Neural crest cell (in vitro differentiated cells): ENCODE measurements around the gene SLC22A5. TPM values are rescaled to one million over a fixed set of nuclear protein-coding genes. Genes with fewer than 3 reads are reported as not detected.
A peak's percentile ranks its signal among the peaks of the same experiment; 100 is the strongest.

Experiments
- DNase-seq: peaks from one replicate; pipeline ENCODE4 v3.0.0; 2021; ENCODE audit warnings: low read depth, mixed read lengths, low spot score
- H3K27ac Mint-ChIP-seq: one replicate; pipeline ENCODE4 v1.8.0; 2021; ENCODE audit warnings: mild to moderate bottlenecking, mixed read lengths; ENCODE audit not compliant: unreplicated experiment
- H3K27me3 Mint-ChIP-seq: 2 replicates; pipeline ENCODE4 v1.8.0; 2021; ENCODE audit warnings: low read depth, mild to moderate bottlenecking, mixed read lengths
- H3K36me3 Mint-ChIP-seq: 2 replicates; pipeline ENCODE4 v1.8.0; 2021; ENCODE audit warnings: low read depth, mild to moderate bottlenecking, mixed read lengths
- H3K4me1 Mint-ChIP-seq: 2 replicates; pipeline ENCODE4 v1.8.0; 2021; ENCODE audit warnings: mixed read lengths
- H3K4me3 Mint-ChIP-seq: one replicate; pipeline ENCODE4 v1.8.0; 2021; ENCODE audit warnings: mild to moderate bottlenecking, mixed read lengths
- H3K9me3 Mint-ChIP-seq: 2 replicates; pipeline ENCODE4 v1.8.0; 2021; ENCODE audit warnings: mixed read lengths
- total RNA-seq: library from RNA; stranded (reverse); gene quantifications from 2 replicates; pipeline ENCODE4 v1.2.1, GENCODE V29; 2021
- TF ChIP-seq, protein P1 (sequence below): fragments of 200-600 bp; sonication (generic); conservative IDR thresholded peaks from 2 replicates; pipeline ENCODE4 v1.5.0; 2021; ENCODE audit warnings: antibody characterized with exemption, mild to moderate bottlenecking

The SLC22A5 gene
- total RNA-seq, 1 donor from 2014 or later = 5.6 TPM

GRCh38 chr5:132384506-132385050 lies 15.1 kb downstream of the SLC22A5 start:
- TF ChIP-seq, protein P1, sequence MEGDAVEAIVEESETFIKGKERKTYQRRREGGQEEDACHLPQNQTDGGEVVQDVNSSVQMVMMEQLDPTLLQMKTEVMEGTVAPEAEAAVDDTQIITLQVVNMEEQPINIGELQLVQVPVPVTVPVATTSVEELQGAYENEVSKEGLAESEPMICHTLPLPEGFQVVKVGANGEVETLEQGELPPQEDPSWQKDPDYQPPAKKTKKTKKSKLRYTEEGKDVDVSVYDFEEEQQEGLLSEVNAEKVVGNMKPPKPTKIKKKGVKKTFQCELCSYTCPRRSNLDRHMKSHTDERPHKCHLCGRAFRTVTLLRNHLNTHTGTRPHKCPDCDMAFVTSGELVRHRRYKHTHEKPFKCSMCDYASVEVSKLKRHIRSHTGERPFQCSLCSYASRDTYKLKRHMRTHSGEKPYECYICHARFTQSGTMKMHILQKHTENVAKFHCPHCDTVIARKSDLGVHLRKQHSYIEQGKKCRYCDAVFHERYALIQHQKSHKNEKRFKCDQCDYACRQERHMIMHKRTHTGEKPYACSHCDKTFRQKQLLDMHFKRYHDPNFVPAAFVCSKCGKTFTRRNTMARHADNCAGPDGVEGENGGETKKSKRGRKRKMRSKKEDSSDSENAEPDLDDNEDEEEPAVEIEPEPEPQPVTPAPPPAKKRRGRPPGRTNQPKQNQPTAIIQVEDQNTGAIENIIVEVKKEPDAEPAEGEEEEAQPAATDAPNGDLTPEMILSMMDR = no peak
- H3K36me3 Mint-ChIP-seq = no peaks in the 10 kb centered on the region
- H3K27me3 Mint-ChIP-seq = no peaks in the 10 kb centered on the region
- no peaks in the 10 kb centered on the region for H3K4me1 Mint-ChIP-seq
- H3K27ac Mint-ChIP-seq = no peak overlapping the region
- no peaks in the 10 kb centered on the region for H3K9me3 Mint-ChIP-seq
- no peak overlapping the region for H3K4me3 Mint-ChIP-seq
- no peak for DNase-seq

DNA sequence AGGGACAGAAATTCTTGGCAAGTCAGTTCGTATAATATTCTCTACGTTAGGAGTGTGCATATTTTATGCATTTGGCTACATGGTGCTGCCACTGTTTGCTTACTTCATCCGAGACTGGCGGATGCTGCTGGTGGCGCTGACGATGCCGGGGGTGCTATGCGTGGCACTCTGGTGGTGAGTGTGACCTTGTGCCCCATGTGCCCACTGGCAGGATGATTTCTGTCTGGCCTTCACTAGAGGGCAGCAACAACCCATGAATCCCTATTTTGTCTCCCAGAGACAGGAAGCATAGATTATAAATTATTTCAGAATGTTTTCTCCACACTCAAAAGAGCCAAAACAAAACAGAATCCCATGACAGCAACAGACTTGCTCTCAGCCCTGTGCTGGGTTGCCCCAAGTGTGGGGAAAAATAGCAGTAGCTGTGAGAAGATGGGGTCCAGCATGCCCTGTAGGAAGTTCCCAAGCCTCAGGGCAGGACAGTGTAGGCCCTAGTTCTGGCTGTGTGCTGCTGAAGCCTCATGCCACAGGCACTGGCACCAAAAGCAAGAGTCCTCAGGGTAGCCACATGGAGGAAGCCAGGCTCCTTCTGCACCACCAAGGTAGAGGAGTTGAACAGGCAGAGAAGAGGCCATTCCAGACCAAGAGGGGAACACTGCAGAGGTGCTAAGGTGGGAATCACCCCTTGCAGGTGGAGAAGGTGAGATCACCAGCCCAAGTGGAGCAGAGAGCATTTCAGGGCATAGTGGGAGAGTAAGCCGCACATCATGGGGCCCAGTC lies 16.0 kb downstream of the SLC22A5 start:
- Mint-ChIP-seq H3K36me3 (no peaks in the 10 kb centered on the region), H3K27me3 (no peaks in the 10 kb centered on the region), H3K4me3 (no peak overlapping the region), H3K27ac (no peak overlapping the region), H3K9me3 (no peaks in the 10 kb centered on the region), H3K4me1 (no peaks in the 10 kb centered on the region)
- DNase-seq = peak; percentile 21
- TF ChIP-seq, protein P1 = peak; percentile 69

- H3K4me1 Mint-ChIP-seq = no peaks in the 10 kb centered on the region
- H3K4me3 Mint-ChIP-seq = no peak overlapping the region
- DNase-seq = peak; percentile 26
- H3K36me3 Mint-ChIP-seq = no peaks in the 10 kb centered on the region
- TF ChIP-seq, protein P1 = peak; percentile 75
- H3K9me3 Mint-ChIP-seq = no peaks in the 10 kb centered on the region
- no peaks in the 10 kb centered on the region for H3K27me3 Mint-ChIP-seq
- no peak overlapping the region for H3K27ac Mint-ChIP-seq
Measured at GRCh38 chr5:132386644-132387286, 17.3 kb downstream of the SLC22A5 start.

- peak overlapping the region; percentile 79 for H3K27ac Mint-ChIP-seq
- H3K36me3 Mint-ChIP-seq = no peaks in the 10 kb centered on the region
- DNase-seq = no peak
- no peaks in the 10 kb centered on the region for H3K4me1 Mint-ChIP-seq
- TF ChIP-seq, protein P1 = no peak
- no peaks in the 10 kb centered on the region for H3K9me3 Mint-ChIP-seq
- no peak overlapping the region for H3K4me3 Mint-ChIP-seq
- no peaks in the 10 kb centered on the region for H3K27me3 Mint-ChIP-seq
Measured at GRCh38 chr5:132387640-132388117, 18.2 kb downstream of the SLC22A5 start.

- Mint-ChIP-seq H3K36me3 (no peaks in the 10 kb centered on the region), H3K27me3 (no peaks in the 10 kb centered on the region), H3K27ac (no peak overlapping the region), H3K9me3 (no peaks in the 10 kb centered on the region), H3K4me1 (no peaks in the 10 kb centered on the region), H3K4me3 (no peak overlapping the region)
- no peak for DNase-seq
- TF ChIP-seq, protein P1 = no peak
Measured at GRCh38 chr5:132388244-132389050, 18.9 kb downstream of the SLC22A5 start.
